HG03439 (cell line): ENCODE measurements around the gene MERTK.
"Not testable (repeated sequence)": the region's sequence is repeated elsewhere in the genome, so short reads cannot be mapped to it uniquely, and the experiment has no call there.

ENCODE experiments used
- ATAC-seq: cut with Tn5 transposase; IDR thresholded peaks from one replicate; pipeline ENCODE4 v1.9.1; 2021; ENCODE audit warnings: mild to moderate bottlenecking, moderate library complexity; ENCODE audit not compliant: unreplicated experiment

Gene MERTK

GRCh38 chr2:112034924-112035323 lies 136.5 kb downstream of the MERTK start:
- ATAC-seq: no peak

DNA sequence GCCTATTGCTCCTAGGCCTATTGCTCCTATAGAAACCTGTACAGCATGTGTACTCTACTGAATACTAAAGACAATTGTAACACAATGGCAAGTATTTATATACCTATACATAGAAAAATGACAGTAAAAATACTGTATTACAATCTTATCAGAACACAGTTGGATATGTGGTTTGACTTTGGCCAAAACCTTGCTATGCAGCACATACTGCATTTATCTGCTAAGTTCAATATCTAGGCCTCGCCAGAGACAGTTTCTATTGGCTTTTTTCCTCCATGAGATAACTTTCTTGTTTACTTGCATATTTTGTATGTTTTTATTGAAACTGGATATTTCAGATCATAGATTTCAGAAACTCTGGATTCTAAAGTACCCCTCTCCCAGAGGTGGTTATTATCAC lies 137.4 kb downstream of the MERTK start:
- ATAC-seq: no peak

- not testable (repeated sequence) for ATAC-seq
These were observed 141.1 kb downstream of the MERTK start for GRCh38 chr2:112039556-112039955.

GRCh38 chr2:112040066-112040465 lies 141.7 kb downstream of the MERTK start:
- not testable (repeated sequence) for ATAC-seq

DNA sequence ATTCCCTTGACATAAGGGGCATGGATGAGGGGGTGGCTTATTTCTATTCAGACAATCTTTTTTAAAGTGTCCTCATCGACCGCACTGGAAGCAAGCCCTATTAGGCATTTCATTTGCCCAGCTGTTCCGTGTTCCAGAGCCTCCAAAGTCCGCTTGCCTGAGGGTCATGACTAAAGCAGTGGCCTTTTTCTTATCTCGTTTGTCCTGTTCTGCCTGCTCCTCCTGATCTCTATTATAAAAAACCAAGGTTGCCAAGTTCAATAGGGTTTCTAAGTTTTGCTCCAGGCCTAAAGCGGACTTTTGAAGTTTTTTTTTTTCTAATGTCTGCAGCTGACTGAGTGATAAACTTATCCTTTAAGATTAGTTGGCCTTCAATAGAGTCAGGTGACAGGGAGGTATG lies 143.1 kb downstream of the MERTK start:
- not testable (repeated sequence) for ATAC-seq

GRCh38 chr2:112045446-112046014 lies 147.1 kb downstream of the MERTK start:
- no peak for ATAC-seq

- ATAC-seq: no peak
These were observed 147.8 kb downstream of the MERTK start for GRCh38 chr2:112046231-112046630.

GRCh38 chr2:112047537-112048235 lies 149.3 kb downstream of the MERTK start:
- no peak for ATAC-seq

DNA sequence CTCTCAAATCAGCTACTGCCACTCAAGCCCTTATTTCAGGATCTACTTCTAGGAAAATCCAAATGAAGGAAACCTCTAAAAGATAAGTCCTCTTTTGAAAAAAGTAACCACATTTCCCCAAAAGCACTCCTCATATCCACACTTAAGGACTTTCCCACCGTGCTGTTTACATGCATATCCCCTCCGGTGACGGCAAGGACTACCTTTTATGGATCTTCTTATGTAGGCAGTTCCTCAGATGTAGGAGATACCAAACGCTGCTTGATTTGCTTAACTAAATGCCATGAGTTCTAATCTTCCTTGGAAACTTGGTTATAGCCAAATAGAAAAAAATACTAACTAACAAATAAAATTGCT lies 149.8 kb downstream of the MERTK start:
- ATAC-seq: no peak

GRCh38 chr2:112048887-112049286 lies 150.5 kb downstream of the MERTK start:
- no peak for ATAC-seq

DNA sequence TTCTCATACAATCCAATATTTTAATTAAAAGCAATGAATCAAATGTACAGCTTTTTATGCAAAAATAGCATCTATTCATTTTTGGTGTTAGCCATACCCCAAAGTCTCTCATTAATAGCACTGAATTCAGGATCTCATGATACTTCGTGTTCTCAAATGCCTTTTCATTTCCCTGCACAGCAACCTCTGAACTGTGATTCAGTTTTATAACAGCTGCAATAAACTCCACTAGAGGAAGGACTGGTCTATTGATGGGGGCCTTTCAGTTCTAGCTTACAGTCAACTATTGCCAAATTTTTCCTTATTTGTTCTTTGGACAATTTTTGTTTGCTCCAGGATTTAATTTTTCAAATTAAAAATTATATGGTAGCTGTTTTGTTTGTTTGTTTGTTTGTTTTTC lies 151.9 kb downstream of the MERTK start:
- no peak for ATAC-seq

DNA sequence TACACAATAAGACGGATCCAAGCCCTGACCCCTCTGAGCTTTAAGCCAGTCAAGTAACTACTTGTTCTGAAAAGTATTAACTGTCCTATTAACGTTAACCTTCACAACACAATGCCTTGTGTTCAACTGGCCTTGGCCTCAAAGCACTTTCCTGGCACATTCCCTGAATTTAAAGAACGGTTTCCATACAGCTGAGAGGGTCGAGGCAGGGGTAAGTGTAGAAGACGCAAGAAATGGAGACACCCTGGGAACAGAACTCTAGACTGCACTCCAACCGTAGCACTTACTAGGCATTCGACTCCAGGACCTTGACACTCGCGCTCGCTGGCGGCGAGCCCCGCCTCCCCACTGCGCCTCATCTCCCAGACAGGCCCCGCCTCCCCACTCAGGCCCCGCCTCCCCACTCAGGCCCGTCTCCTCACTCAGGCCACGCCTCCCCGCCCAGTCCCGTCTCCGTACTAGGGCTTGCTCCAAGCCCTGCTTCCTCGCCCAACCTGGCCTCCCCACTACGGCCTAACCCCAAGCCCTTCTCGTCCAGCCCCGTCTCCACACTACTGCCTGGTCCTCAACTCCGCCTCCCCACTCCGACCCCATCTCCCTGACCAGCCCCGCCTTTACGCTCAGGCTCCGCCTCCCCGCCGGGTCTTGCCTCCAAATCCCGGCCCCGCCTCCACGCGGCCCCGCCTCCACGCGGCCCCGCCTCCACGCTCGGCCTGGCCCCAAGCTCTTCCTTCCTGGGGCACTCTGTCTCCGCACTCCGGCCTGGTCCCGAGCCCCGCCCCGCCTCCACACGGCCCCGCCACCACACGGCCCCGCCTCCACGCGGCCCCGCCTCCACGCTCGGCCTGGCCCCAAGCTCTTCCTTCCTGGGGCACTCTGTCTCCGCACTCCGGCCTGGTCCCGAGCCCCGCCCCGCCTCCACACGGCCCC lies 155.8 kb downstream of the MERTK start:
- peak; percentile 60 for ATAC-seq

DNA sequence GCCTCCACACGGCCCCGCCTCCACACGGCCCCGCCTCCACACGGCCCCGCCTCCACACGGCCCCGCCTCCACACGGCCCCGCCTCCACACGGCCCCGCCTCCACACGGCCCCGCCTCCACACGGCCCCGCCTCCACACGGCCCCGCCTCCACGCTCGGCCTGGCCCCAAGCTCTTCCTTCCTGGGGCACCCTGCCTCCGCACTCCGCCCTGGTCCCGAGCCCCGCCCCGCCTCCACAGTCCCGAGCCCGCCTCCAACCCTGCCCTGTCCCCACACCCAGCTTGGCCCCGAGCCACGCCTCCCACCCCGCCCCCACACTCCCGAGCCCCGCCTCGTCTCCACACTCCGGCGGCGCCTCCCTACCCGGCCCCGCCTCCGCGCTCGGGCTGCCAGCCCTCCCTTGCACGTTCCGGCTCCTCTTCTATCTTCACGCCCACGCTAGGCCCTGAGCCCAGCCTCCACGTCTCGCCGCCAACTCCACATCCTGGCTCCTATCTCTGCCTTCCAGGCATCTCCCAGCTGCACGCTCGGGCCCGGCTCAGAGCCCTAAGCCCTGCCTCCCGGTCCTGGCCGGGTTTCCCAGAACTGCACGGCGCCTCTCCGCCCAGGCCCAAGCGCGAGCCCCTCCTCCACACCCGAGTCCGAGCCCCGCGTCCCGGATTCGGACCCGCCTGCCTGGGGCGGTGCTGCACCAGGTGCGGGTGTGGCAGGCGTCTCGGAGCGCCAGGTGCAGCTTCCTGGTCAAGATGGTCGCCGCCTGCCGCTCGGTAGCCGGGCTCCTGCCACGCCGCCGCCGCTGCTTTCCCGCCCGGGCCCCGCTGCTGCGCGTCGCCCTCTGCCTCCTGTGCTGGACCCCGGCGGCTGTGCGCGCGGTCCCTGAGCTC lies 156.7 kb downstream of the MERTK start, which contains the start of gene TMEM87B:
TMEM87B (plus strand) TSS at position 423 of the 883 bp plus-strand sequence; CDS start at position 746, 323 bp downstream.
- peak; percentile 67 for ATAC-seq

DNA sequence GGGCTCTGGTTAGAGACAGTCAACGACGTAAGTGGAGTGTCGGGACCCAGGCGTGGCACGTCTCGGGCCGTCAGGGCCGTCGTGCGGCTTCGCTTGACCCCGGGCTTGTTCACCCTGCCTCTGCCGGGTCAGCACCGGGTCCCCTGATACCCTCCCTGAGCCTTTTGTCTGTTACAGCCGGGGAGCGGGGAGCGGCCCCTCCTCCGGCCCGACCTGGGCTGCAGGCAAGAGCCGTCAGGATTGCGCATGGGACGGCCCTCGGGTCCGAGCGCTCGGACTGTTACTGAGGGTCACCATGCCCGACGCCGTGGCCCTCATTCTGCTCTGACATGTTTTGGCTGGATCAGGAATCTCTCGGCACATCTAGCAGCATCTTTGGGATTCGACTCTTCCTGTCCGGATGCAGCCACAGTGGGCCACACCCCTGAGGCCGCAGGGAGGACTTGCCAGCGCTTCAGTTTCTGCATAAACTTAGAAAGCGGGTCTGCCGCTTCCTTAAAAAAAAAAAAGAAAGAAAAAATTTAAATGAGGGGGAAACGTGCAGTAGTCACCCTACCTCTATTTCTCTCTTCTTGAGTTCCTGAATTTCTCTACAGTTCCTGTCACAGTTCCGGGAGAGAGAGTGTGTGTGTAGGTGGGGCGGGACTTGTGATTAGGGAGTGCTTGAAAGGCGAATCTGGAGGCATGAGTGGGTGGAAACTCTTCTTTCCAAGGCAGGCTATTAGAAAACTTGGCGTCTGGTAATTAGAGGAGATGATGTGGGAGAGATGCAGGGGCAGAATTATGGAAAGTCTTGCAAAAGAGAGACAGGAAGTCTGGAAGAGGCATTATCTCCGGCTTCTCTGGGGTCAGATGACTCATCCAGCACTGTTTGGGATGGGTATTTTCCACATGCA lies 157.6 kb downstream of the MERTK start:
- peak; percentile 4 for ATAC-seq

- no peak for ATAC-seq
These were observed 158.2 kb downstream of the MERTK start for GRCh38 chr2:112056626-112056987.

DNA sequence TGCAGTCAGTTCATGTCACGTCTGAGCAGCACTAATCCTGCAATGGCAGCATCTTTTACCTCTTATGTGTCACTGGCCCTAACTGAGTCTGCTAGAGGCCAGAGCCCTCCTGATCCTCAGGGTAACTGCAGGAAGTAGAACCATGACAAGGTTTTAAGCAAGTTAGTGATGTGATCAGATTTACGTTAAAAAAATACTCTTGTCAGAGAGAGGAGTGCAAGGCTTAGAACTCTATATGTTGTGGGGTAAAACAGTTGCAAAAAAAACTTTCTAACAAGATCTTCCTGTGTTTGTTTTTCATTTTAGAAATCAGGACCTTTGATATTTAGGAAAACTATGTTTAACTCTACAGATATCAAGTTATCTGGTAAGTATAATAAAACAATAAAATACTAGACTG lies 161.3 kb downstream of the MERTK start:
- ATAC-seq: no peak

GRCh38 chr2:112061299-112061698 lies 162.9 kb downstream of the MERTK start:
- ATAC-seq: no peak

- ATAC-seq: no peak
These were observed 163.4 kb downstream of the MERTK start for GRCh38 chr2:112061840-112062239.

- no peak for ATAC-seq
These were observed 164.5 kb downstream of the MERTK start for GRCh38 chr2:112062894-112063293.

DNA sequence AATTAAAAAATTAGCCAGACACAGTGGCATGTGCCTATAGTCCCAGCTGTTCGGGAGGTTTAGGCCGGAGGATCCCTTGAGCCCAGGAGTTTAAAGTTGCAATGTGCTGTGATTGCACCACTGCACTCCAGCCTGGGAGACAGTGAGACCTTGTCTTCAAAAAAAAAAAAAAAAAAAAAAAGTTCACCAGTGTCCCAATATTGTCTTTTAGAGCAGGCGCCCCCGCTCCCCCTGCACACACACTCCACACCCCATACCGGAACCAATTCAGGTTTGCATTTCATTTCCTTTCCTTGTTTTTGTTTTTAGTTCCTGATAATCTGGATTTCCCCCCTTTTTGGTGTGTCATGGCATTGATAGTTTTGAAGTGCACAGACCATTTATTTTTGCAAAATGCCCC lies 167.1 kb downstream of the MERTK start:
- ATAC-seq: no peak
